ENCODE measurements around the gene KCTD8. TPM values are rescaled to one million over a fixed set of nuclear protein-coding genes. Genes with fewer than 3 reads are reported as not detected.

The KCTD8 gene
- total and polyA plus RNA-seq, 2 donors, result 0.13 to 0.26 TPM

DNA sequence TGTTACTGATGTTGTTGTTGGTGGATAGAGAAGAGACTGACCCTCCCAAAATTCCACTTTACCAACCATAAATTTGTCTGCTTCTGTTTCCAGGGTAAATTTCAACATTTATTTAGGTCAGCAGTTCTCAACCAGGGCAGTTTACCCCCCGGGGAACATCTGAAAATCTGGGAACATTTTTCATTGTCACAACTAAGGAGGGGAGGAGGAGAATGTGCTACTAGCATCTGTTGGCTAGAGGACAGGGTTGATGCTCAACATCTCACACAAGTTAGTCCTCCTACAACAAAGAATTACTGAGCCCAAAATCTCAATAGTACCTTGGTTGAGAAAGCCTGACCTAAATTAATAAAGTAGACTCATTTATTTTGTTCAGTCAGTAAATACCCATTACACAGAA lies 25.7 kb downstream of the KCTD8 start:
- 50% methylated on average over 1 of the region's 1 CpG for WGBS
- DNase-seq (ENCODE audit: extremely low spot score), result no peak
- Histone ChIP-seq H3K36me3 (ENCODE audit: insufficient read depth) (no peaks in the 10 kb centered on the region), H3K4me1 (ENCODE audit: insufficient read depth) (no peaks in the 10 kb centered on the region), H3K4me3 (ENCODE audit: low read depth, low read length) (no peak overlapping the region), H3K27ac (ENCODE audit: low read depth) (no peak overlapping the region)

DNA sequence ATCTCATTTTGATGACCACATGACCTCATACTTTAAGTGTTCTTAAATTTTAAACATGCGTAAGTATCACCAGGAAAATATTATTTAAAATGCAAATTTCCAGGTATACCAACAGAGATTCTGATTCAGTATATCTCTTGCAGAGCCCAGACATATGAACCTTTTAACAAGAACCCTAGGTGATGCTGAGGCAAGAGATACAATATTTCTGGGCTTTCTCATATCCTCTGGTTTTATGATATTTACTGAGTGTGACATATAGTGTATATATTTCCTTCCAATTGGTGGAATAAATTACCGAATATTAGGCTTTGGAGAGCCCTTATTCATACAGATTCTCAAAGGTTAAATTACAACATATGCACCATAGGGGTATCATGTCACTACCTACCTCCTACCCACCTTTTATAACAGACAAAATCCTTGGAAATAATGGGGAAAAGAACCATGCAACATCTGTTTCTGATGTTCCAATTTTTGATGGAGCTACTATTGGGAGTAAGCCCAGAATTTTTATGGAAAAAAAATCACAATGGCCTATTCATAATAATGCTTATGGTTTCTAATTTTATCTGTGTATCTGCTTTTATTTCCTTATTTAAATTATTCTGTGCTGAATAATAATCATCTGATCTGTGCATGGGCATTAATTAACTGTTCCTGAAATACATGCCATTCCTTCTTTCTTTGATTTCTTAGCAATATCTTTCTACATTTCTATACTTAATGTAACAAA lies 27.1 kb downstream of the KCTD8 start:
- Histone ChIP-seq H3K4me3 (ENCODE audit: low read depth, low read length) (no peak overlapping the region), H3K4me1 (ENCODE audit: insufficient read depth) (no peaks in the 10 kb centered on the region), H3K36me3 (ENCODE audit: insufficient read depth) (no peaks in the 10 kb centered on the region), H3K27ac (ENCODE audit: low read depth) (no peak overlapping the region)
- no peak for DNase-seq (ENCODE audit: extremely low spot score)
- 83% methylated on average over 2 of the region's 2 CpGs for WGBS

DNA sequence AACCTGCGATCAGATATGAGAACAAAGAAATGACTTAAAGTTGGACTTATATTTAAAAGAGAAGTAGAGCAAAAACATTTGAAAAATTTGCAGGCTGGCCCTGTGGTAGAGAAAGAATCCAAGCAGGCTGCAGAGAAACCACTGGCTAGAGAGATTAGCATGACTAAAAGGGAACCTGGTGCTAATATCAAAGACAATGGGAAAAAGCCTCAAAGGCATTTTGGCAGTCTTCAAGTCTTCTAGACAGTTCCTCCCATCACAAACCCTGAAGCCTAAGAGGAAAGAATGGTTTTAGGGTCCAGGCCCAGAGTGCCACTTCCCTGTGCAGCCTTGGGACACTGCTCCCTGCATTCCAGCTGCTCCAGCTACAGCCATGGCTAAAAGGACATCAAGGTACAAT lies 33.4 kb downstream of the KCTD8 start:
- Histone ChIP-seq H3K27ac (ENCODE audit: low read depth) (no peak overlapping the region), H3K4me1 (ENCODE audit: insufficient read depth) (no peaks in the 10 kb centered on the region), H3K36me3 (ENCODE audit: insufficient read depth) (no peaks in the 10 kb centered on the region), H3K4me3 (ENCODE audit: low read depth, low read length) (no peak overlapping the region)
- WGBS, result 97% methylated on average over 1 of the region's 1 CpG
- no peak for DNase-seq (ENCODE audit: extremely low spot score)

DNA sequence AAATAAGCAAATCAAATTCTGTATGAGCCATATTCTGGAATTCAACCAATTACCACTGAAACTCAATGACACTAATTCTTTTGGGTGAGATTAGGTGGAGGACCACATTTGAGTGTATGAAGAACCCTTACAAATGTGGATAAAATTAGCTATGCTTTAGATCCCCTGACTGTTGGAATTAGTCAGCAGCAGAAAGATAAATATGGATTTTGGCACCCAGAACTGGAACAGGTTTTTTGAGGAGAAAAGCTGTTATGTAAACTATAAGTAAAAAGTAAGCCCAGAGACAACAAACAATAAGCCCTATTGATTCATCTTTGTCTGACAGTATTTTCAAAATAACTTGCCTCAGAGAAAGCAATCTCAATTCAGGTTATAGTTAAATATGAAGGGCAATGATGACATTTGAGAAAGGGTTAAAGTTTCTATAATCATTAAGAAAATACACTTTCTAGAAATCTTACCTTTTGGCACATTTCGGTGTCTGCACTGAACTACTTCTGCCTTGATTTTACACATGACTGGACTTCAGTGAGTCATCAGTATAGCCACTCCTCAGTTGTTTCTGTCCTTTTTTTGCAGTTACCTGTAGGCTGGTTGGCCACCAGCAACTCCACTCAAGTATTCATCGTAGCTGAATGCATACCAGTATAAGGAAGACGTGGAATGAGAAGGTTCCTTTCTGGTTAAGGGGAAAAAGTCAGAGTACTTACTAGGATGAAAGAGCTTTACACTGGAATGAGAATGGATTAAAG lies 80.0 kb downstream of the KCTD8 start:
- WGBS, result 84% methylated on average over 3 of the region's 3 CpGs
- Histone ChIP-seq H3K36me3 (ENCODE audit: insufficient read depth) (no peaks in the 10 kb centered on the region), H3K4me3 (ENCODE audit: low read depth, low read length) (no peak overlapping the region), H3K27ac (ENCODE audit: low read depth) (no peak overlapping the region), H3K4me1 (ENCODE audit: insufficient read depth) (no peaks in the 10 kb centered on the region)
- no peak for DNase-seq (ENCODE audit: extremely low spot score)

DNA sequence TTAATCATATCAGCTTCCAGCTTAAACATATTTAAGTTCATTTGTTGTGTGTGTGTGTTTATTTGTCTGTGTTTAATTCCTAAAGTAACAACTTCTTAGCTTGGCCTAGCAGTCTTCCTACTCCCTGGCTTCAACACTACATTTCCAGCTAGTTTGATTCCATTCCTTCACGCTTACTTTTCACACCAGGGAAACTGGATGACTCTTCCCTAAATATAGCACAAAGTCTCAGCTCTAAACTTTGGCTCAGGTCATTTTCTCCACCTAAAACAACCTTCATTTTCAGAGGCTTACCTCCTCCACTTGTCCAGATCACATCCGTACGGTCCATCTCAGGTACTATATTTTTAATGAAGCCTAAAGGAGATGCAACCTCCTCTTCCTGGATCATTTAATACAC lies 94.4 kb downstream of the KCTD8 start:
- Histone ChIP-seq H3K4me3 (ENCODE audit: low read depth, low read length) (no peak overlapping the region), H3K27ac (ENCODE audit: low read depth) (no peak overlapping the region), H3K36me3 (ENCODE audit: insufficient read depth) (no peaks in the 10 kb centered on the region), H3K4me1 (ENCODE audit: insufficient read depth) (no peaks in the 10 kb centered on the region)
- WGBS, result 95% methylated on average over 3 of the region's 3 CpGs
- no peak for DNase-seq (ENCODE audit: extremely low spot score)

DNA sequence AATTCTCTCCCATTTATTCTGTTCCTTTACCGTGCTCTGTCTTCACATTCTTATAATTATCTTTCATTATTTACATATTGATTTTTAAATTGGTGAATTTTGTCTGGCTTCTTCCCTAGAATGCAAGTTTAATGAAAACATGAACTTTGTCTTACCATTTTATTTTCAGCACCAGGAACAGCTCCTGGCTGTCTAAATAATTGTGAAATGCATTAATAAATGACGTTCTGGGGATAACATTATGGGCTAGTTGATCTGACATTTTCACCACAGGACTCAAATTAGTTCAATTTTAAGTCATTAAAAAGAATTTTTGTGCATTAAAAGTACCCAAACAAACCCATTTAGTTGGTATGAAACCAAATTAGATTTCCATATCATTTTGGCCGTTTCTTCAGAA lies 97.5 kb downstream of the KCTD8 start:
- 60% methylated on average over 3 of the region's 3 CpGs for WGBS
- H3K27ac ChIP-seq (ENCODE audit: low read depth), result no peak overlapping the region
- H3K36me3 ChIP-seq (ENCODE audit: insufficient read depth), result no peaks in the 10 kb centered on the region
- DNase-seq (ENCODE audit: extremely low spot score), result no peak
- H3K4me3 ChIP-seq (ENCODE audit: low read depth, low read length), result no peak overlapping the region
- H3K4me1 ChIP-seq (ENCODE audit: insufficient read depth), result no peaks in the 10 kb centered on the region

DNA sequence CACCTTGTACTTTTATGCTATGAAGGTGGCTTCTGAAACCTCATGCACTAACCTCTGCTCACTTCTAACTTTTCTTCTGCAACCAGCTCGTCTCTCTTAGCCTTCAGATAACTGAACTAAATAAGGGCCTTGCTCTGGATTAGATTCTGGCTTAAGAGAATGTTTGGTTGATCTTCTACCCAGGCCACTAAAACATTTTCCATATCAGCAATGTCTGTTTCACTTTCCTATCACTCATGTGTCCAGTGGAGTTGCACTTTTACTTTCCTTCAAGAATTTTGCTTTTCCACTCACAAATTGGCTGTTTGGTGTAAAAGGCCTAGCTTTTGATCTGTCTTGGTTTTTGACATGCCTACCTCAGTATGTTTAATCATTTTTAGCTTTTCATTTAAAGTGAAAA lies 105.8 kb downstream of the KCTD8 start:
- H3K36me3 ChIP-seq (ENCODE audit: insufficient read depth), result no peaks in the 10 kb centered on the region
- no peaks in the 10 kb centered on the region for H3K4me1 ChIP-seq (ENCODE audit: insufficient read depth)
- DNase-seq (ENCODE audit: extremely low spot score), result no peak
- WGBS, result 33% methylated on average over 1 of the region's 1 CpG
- H3K27ac ChIP-seq (ENCODE audit: low read depth), result no peak overlapping the region
- no peak overlapping the region for H3K4me3 ChIP-seq (ENCODE audit: low read depth, low read length)

DNA sequence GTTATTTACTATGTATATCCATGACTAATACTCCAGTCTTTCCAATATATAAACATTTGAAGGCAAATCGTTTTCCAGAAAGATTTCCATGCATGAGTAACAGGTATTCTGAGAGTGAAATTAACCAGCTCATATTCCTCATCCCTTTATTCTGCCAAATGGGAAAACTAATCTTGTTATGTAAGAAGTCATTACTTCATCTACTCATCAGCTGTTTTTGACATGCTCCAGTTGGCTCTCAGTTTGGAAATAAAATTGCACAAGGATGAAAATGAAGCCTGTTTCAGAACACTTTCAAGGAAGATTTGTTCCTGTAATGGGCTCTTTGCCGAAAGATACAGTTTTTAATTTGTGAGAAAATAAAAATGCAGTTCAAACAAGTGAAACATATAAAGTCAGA lies 121.9 kb downstream of the KCTD8 start:
- DNase-seq (ENCODE audit: extremely low spot score), result no peak
- H3K36me3 ChIP-seq (ENCODE audit: insufficient read depth), result no peaks in the 10 kb centered on the region
- H3K27ac ChIP-seq (ENCODE audit: low read depth), result no peak overlapping the region
- 22% methylated on average over 2 of the region's 2 CpGs for WGBS
- H3K4me1 ChIP-seq (ENCODE audit: insufficient read depth), result no peaks in the 10 kb centered on the region
- no peak overlapping the region for H3K4me3 ChIP-seq (ENCODE audit: low read depth, low read length)

DNA sequence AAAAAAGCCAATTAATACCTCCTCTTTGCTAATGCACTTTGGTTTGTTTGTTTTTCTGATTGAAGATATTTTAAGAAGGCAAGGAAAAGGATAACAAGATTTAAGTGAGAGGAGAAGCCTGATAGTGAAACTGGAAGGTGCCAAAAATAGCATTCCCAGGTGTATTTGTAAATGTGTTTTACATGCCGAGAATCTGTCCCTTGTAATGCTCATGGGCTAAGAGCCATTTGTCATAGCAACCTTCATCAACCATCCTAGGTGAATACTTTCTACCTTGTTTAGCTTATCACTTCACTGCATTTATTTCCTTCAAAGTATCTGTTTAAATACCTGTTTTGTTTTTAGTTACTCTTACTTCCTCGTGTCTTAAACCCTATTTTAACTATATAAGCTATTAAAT lies 127.8 kb downstream of the KCTD8 start:
- no peak for DNase-seq (ENCODE audit: extremely low spot score)
- 67% methylated on average over 2 of the region's 2 CpGs for WGBS
- Histone ChIP-seq H3K27ac (ENCODE audit: low read depth) (no peak overlapping the region), H3K4me3 (ENCODE audit: low read depth, low read length) (no peak overlapping the region), H3K36me3 (ENCODE audit: insufficient read depth) (no peaks in the 10 kb centered on the region), H3K4me1 (ENCODE audit: insufficient read depth) (no peaks in the 10 kb centered on the region)

DNA sequence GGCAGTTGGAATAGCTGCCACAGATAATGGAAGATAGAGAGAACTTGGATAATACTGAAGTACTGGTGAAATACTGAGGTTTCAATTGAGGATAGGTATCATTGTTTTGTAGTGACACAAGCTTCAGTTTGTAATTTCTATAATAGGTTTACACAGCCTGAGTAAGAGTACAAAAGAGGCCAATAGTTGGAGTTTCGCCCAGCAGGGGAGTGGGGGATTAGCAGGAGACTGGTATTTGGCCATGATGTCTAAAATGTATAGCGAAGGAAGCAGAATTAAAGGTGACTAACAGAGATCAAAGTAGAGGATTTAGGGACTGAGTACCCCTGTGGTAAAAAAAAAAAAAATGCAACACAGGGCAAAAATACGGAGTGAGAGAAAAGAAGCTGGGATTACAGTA lies 129.5 kb downstream of the KCTD8 start:
- WGBS, result 57% methylated on average over 3 of the region's 3 CpGs
- no peaks in the 10 kb centered on the region for H3K36me3 ChIP-seq (ENCODE audit: insufficient read depth)
- H3K27ac ChIP-seq (ENCODE audit: low read depth), result no peak overlapping the region
- no peak overlapping the region for H3K4me3 ChIP-seq (ENCODE audit: low read depth, low read length)
- H3K4me1 ChIP-seq (ENCODE audit: insufficient read depth), result no peaks in the 10 kb centered on the region
- no peak for DNase-seq (ENCODE audit: extremely low spot score)

DNA sequence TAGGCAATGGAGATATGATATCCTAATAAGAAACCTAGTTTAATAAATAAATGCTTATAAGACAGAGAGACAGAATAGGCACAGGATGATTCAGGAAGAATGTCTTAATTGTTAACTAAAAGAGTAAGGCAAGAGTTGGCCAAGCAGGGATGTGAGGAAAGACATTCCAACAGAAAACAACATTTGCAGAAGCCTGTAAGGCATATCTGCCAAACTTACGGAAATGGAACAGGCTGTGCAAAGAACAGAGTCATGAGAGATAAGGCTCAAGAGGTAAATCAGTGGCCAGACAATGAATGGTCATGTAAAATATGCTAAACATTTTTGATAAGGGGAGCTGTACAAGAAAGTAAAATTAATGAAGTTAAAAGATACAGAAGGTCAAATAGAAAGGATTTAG lies 134.9 kb downstream of the KCTD8 start:
- Histone ChIP-seq H3K4me3 (ENCODE audit: low read depth, low read length) (no peak overlapping the region), H3K4me1 (ENCODE audit: insufficient read depth) (no peaks in the 10 kb centered on the region), H3K36me3 (ENCODE audit: insufficient read depth) (no peaks in the 10 kb centered on the region), H3K27ac (ENCODE audit: low read depth) (no peak overlapping the region)
- no peak for DNase-seq (ENCODE audit: extremely low spot score)
- 57% methylated on average over 1 of the region's 1 CpG for WGBS

DNA sequence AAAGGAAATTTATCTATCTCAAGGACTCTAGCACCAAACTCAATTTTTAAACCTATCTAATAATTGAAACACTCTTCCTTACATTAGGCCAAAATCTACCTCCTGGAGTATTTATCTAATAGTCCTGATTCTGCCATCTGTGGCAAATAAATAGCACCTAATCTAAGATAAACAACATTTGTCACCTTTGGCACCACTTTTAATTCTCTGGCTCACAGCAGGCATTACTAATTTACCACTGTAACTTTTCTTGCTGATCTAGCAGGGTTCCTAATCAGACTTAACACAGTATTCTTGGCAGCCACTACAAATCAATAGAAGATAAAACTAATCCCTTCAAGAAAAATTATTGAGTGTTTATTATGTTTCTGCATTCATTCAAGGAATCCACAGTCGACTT lies 161.1 kb downstream of the KCTD8 start:
- Histone ChIP-seq H3K36me3 (ENCODE audit: insufficient read depth) (no peaks in the 10 kb centered on the region), H3K27ac (ENCODE audit: low read depth) (no peak overlapping the region), H3K4me1 (ENCODE audit: insufficient read depth) (no peaks in the 10 kb centered on the region), H3K4me3 (ENCODE audit: low read depth, low read length) (no peak overlapping the region)
- DNase-seq (ENCODE audit: extremely low spot score), result no peak
- WGBS, result 18% methylated on average over 1 of the region's 1 CpG

DNA sequence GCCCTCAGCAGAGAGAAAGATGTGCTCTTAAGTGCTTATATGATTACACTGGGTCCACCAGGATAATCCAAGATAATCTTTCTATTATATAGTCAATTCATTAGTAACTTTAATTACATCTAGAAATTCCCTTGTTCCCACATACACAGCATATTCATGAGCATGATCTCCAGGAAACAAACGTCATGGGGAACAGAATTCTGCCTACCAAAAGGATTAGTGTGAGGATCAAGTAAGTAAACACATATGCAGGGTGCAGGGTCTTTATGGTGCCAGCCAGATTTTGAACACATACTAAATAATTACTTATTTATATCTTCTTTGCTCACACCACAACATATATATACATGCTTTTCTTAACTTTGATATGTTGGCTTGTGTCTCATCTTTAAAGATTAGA lies 169.1 kb downstream of the KCTD8 start:
- no peak overlapping the region for H3K4me3 ChIP-seq (ENCODE audit: low read depth, low read length)
- no peaks in the 10 kb centered on the region for H3K36me3 ChIP-seq (ENCODE audit: insufficient read depth)
- H3K4me1 ChIP-seq (ENCODE audit: insufficient read depth), result no peaks in the 10 kb centered on the region
- no peak for DNase-seq (ENCODE audit: extremely low spot score)
- H3K27ac ChIP-seq (ENCODE audit: low read depth), result no peak overlapping the region
- WGBS, result 28% methylated on average over 1 of the region's 1 CpG

DNA sequence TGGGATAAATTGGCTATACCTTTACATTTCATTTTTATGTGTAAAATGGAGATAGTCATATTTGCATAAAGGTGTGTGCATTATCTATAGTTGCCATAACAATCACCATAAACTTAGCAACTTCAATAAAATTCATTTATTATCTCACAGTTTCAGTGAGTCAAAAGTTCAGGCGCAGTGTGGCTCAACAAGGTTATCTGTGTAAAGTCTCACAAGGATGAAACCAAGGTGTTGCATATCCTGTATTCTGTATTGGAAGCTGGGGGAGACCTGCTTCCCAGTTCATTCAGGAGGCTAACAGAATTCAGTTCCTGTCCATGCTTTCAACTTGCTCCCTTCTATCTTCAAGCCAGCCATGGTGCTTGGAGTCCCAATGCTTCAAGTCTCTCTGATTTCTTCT lies 169.5 kb downstream of the KCTD8 start:
- Histone ChIP-seq H3K36me3 (ENCODE audit: insufficient read depth) (no peaks in the 10 kb centered on the region), H3K4me1 (ENCODE audit: insufficient read depth) (no peaks in the 10 kb centered on the region), H3K27ac (ENCODE audit: low read depth) (no peak overlapping the region), H3K4me3 (ENCODE audit: low read depth, low read length) (no peak overlapping the region)
- WGBS, result 96% methylated on average over 1 of the region's 1 CpG
- no peak for DNase-seq (ENCODE audit: extremely low spot score)

Measured in urinary bladder (tissue), 4 donors.